ENCODE measurements around the gene STRN4. TPM values are rescaled to one million over a fixed set of nuclear protein-coding genes. Genes with fewer than 3 reads are reported as not detected.
A peak's percentile ranks its signal among the peaks of the same experiment; 100 is the strongest.
"Not testable (repeated sequence)": the region's sequence is repeated elsewhere in the genome, so short reads cannot be mapped to it uniquely, and the experiment has no call there.

Gene STRN4
- total RNA-seq, 1 donor from 2014 or later, result 91.6 TPM

DNA sequence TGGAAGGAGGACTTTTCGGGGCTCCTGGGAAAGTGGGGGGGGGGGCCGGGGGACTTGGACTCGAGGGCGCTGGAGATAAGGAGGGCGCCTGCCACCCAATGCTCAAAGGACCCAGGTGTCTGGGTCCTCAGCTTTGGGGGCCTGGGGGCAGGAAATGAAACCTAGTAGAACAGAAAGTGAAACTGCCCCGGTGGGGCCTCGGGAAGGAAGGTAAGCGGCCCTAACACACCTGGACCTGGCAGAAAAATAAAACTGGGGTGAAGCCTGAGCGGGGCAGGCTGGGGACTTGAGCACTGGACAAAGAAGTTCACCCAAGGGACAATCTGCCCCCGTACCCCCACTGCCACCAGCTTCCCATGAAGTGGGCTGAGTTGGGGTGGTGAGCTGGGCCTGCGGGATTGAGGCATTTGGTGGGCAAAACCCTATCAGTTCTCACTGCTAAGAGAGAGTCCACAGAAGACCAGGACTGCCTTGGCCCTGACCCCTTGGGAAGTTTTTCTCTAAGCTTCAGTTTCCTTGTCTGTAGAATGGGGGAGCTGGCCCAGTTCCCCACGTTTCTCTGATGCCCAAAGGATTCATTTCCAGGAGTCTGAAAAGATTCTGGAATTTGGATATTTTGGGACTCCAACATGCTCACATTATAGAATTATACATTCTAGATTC, 31.7 kb downstream of the STRN4 start:
- no peak for DNase-seq (ENCODE audit: low read depth)

DNA sequence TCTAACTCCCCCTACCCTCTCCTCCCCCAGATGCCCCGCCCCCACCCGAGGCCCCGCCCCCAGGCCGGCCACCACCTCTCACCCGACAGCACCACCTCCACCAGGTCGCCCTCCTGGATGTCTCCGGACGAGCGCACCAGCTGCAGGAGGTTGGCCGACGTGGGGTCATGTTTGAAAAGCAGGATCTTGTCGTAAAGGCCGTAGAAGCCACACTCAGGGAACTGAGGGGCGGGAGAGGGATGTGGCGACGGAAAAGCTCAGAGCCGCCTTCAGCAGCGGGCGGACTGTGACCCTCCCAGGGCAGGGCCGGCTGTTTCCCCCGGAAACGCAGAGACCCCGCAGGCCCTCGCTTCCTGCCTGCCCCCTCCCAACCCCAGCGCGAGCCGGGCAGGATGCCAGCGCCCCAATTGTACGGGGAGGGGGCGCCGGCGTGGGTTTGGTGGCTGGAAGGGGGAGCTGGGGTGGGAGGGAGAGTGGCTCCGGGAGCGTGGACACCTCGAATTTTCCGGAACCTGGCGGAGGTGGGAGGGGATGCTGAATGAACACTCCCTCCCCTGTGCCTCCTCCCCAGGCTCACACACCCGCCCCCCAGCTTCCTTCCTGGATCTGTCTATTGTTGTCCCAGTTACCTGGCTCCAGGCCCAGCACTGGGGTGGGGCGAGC, 32.3 kb downstream of the STRN4 start:
- DNase-seq (ENCODE audit: low read depth), result peak; percentile 76

DNA sequence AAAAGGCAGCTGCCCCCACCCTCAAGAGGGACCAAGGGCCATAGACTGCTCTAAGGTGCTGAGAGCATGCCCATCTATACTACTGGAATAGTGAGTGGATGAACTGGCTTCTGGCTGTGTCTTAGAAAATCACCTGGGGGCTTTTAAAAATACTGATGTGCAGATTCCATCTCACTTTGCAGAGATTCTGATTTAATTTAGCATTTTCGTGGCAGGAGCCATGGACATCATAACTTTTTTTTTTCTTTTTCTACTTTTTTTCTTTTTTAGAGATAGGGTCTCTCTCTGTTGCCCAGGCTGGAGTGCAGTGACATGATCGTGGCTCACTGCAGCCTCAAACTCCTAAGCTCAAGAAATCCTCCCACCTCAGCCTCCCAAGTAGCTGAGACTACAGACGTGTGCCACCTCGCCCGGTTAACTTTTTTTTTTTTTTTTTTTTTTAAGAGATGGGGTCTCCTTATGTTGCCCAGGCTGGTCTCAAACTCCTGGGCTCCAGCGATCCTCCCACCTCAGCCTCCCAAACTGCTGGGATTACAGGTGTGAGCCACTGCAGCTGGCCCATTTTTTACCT, 33.4 kb downstream of the STRN4 start:
- DNase-seq (ENCODE audit: low read depth), result not testable (repeated sequence)

DNA sequence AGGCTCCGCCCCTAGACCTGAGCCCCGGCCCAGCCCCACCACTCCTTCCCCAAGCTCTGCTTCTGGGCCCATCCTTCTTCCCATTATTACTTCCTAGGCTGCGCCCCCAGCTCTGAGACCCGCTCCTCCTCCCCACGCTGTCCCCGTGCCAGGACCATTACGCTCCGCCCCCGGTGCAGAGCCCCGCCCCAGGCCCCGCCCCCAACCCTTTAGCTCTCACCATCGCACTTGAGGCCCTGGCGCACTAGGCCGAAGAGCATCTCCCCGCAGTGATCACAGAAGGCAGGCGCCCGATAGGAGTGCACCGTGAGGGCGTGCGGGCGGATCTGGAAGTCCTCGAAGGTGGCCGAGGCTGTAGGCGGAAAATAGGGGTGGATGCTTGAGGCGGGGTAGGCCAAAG, 35.6 kb downstream of the STRN4 start:
- DNase-seq (ENCODE audit: low read depth), result no peak

DNA sequence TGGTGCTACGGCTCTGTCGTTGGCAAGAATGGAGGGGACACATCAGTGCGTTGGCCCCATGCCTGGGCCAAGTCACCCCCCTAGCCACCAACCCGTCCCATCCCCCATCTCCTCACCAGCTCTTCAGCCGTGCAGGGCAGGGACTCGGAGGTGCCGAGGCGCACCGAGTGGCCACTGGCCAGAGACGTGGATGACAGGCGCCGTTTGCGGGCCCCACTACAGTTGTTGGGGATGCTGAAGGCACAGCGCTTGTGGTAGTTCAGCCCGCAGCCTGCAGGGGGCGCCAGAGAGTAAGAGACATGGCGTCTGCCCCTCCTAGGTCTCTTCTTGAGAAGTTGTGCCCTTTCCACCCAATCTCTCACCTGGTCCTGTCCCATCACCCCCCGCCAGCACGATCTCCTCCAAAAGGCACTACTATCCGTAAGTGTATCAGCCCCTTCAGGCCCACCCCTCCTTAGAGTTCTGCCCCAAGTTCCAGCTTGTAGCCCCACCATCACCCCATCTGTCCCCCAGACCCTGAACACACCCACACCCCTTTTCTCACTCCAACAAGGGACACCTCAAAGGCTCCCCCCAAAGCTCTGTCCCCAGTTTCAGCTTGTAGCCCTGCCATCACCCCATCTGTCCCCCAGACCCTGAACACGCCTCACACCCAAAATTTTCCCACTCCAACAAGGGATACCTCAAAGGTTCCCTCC, 41.7 kb downstream of the STRN4 start:
- no peak for DNase-seq (ENCODE audit: low read depth)

DNA sequence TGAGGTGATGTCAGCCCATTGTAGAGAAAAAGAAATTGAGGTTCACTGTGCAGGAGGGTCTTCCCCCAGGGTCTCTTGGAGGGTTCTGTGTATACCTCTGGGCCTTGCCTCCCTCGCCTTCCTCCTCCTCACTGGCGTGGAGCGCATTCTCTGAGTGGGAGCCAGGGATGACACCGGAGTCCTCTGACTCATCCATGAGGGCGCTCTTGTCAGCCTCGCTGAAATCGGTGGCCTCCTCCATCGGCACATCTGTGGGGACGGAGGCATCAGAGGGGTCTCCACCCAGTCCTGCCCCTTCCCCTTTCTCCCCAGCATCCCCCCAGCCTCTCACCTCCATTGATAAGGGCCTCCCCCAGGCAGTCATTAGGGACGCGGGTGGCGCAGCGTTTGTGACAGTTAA, 45.5 kb downstream of the STRN4 start:
- no peak for DNase-seq (ENCODE audit: low read depth)

DNA sequence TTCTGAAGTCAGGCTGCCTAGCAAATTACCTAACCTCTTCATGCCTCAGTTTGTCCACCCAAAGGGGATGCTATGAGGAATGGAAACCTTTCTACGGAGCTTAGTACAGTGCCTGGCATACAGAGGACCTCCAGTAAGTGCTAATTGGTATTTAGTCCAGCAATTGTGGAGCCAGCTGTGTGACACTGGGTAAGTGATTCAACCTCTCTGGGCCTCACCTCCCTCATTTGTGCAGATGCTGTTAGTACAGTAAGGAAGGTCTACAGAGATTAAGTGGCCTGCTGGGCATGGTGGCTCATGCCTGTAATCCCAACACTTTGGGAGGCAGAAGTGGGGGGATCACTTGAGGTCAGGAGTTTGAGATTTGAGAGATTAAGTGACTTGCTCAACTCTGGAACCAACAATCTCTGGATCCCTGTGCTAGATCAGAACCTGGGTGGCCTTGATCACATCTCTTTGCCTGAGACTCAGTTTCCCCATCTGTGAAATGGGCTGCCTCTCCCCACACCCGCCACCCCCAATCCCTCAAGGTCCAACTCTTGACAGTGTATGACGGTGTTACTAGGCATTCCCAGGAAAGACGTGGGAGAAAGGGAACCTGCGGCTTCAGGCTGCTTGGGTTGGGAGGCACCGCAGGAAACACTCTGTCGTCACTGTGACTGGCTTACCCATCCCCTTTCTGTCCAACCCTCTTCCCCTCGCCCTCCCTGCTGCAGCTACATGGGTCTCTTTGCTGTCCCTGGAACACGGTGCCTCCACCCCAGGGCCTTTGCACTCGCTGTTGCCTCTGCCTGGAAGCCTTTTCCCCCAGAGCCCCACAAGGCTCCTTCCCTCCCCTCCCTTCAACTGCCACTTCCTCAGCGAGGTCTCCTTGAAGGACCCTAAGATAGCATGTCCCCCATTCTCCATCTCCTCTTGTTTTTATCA, 47.6 kb downstream of the STRN4 start:
- no peak for DNase-seq (ENCODE audit: low read depth)

DNA sequence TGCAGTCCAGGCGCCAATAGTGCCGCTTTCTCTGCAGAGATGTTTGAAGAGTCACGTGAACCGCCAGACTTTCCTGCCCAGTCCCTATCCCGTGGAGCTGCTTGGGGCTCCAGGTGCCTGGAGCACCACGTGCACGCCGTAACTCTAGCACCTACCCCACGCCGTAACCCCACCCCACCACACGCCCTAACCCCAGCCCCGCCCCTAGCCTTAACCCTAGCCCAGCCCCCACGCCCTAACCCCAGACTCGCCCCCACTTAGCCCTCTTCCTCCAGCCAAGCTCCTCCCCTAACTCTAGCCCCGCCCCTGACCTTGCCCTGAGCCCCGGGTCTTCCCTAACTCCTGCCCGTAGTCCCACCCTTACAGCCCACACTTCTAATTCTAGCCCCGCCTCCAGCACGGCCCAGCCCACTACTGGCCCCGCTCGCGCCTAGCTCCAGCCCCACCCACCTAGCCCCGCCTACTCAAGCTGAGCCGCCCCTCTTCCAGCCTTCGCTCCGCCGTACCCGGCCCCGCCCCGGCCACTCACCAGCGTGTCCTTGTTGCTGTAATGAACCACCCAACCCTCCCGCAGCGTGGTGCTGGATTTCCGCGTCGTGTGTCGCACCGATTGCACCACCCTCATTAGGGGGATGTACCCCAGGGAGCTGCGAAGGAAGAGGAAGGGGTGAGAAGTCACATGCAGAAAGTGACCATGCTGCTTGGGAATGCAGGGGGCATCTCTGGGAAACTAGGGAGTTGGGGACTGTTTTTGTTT, 48.9 kb downstream of the STRN4 start:
- DNase-seq (ENCODE audit: low read depth), result peak; percentile 57

DNA sequence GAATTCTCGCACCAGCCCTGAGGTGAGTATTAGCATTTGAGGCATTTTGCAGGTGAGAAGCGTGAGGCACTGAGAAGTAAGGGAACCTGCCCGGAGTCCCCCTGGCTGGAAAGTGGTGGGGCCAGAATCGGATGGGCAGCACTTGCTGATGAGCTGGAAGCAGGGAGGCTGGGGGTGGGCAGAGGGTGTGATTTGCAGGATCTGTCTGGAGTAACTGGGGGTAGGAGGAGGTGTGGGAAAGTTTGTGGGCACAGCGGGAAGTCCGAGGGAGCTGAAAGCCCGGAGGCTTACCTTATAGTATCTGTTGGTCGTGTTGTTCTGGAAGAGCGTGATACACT, 49.4 kb downstream of the STRN4 start:
- no peak for DNase-seq (ENCODE audit: low read depth)

DNA sequence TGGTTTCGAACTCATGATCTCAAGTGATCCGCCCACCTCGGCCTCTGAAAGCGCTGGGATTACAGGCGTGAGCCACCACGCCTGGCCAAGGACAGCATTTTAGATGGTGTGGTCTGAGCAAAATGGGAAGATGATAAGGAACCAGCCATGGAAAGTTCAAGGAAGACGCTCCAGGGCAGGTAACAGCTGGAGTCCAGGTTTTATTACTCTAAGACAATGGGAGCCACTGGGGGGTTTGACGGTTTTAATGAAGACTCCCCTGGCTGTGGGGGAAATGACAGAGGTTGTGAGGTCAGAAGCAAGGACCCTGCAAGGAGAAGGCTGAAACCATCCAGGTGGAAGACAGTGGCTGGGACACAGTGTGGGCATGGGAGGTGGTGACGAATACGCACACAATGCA, 50.2 kb downstream of the STRN4 start:
- DNase-seq (ENCODE audit: low read depth), result no peak

DNA sequence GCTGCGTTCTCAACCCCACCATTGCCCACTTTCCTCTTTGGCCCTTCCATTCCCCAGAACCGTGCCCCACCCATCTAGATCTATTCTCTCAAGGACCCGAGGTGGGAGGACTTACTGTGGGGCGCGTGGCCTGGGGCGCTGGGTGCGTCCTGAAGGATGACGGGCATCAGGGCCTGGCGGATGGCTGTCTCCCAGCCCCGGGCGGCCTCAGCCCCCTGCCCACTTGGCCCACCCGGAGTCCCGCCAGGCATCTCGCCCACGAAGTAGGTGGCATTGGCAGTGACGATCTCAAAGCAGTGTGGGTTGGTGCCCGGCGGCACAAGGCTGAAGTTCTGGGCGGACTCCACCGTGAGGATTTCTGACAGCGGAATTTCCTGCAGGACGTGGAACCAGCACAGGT, 52.5 kb downstream of the STRN4 start:
- DNase-seq (ENCODE audit: low read depth), result no peak

DNA sequence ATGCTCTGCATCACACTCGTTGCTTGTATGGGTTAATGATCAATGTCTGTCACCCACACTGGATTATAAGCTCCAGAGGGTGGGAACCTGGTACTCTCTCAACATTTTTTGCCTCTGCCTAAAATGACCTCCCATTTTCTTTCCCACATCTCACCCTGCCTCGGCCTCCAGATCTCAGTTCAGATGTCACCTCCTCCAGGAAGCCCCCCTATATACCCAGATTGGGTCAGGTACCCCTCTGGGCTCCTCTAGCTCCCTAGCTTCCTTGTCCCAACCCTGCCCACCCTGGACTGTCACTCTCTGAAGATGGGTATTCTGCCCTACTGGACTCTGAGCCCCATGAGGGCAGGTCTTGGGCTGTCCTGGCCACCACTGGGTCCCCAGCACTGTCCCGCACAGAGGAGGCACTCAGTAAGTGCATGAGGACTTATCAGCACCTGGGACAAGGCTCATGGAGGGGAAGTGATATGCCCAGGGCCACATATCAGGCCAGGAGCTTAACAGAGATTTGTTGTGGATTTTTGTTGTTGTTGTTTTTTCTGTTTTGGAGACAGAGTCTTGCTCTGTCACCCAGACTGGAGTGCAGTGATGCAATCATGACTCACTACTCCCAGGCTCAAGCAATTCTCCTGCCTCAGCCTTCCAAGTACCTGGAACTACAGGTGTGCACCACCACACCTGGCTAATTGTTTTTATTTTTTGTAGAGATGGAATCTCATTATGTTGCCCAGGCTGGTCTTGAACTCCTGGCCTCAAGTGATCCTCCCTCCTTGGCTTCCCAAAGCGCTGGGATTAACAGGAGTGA, 53.1 kb downstream of the STRN4 start:
- peak; percentile 51 for DNase-seq (ENCODE audit: low read depth)

DNA sequence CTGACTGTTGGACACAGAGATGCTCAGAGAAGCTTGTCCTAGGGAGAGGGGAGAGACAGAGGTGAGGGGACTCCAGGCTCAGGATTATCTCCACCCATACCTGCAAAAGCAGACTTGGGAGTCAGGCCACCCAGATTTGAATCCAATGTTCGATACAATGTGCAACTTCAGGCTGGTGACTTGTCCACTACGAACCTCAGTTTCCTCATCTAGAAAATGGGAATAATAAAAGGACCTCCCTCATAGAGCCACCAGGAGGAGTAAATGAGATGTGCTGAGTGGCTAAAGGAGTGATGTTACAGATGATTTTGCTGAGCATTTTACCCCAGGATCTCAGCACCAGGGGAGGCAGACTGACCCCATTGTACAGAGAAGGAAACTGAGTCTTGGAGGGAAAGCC, 54.3 kb downstream of the STRN4 start:
- DNase-seq (ENCODE audit: low read depth), result no peak

DNA sequence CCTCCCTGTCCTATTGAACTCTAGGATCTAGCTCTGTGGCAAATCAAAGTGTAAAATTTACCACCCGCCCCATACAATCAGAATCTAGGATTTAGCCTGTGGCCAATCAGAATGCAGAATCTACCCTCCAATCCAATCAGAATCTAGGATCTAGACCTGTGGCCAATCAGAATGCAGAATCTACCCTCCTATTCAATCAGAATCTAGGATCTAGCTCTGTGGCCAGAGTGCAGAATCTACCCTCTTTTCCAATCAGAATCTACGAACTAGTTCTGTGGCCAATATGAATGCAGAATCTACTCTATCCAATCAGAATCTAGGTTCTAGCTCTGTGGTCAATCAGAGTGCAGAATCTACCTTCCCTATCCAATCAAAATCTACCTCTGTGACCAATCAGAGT, 55.1 kb downstream of the STRN4 start:
- no peak for DNase-seq (ENCODE audit: low read depth)

DNA sequence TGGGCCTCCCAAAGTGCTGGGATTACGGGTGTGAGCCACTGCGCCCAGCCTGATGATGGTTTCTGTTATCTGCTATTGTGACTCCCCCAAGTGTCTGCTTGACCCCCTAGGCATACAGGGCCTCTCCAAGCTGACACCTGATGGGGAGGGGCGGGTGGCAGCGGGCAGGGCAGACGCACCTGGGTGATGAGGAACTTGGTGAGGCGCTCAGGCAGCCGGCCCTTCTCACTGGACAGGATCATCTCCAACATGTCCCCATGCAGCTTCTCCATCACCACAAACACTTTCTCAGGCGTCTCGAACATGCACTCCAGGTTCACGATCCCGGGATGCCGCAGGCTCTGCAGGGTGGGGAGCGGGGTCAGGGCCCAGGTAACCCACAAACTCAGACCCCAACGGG, 56.9 kb downstream of the STRN4 start:
- DNase-seq (ENCODE audit: low read depth), result no peak

DNA sequence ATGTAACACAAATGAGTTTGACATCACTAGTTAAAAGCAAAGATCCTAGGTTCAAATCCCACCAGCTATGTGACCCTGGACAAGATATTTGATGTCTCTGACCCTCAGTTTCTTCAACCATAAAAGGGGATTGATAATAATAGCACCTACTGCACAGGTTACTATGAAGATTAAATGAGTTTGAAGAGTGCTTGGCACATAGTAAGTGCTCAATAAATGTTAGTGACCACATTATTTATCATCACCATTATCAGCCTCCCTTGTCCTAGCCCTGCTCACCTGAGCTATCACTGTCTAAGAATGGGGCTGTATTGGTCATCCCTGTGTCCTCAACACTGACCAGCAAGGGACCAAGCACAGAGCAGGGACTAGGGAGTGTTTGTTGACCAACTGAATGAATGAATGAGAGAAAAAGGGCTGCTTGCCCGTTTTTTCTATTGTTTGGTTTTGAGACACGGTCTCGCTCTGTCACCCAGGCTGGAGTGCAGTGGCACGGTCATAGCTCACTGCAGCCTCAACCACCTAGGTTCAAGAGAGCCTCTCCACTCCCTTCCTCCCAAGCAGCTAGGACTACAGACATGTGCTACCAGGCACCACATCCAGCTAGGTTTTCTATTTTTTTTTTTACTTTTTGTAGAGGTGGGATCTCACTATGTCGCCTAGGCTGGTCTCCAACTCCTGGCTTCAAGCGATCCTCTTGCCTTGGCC, 58.7 kb downstream of the STRN4 start:
- DNase-seq (ENCODE audit: low read depth), result no peak

DNA sequence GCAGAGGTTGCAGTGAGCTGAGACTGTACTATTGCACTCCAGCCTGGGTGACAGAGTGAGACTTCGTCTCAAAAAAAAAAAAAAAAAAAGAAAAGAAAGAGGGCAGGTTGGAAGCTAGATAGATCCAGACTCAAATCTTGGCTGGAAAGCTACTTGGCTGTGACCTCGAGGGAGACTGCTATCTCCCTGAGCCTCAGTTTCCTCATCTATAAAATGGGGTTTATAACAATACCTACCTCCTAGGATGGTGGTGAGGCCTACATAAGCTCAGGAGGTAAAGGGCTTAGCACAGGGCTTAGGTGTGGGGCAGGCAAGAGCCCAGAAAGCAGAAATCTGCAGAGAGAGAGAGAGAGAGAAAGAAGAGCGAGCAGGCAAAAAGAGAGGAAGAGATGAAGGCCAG, 61.1 kb downstream of the STRN4 start:
- DNase-seq (ENCODE audit: low read depth), result no peak

DNA sequence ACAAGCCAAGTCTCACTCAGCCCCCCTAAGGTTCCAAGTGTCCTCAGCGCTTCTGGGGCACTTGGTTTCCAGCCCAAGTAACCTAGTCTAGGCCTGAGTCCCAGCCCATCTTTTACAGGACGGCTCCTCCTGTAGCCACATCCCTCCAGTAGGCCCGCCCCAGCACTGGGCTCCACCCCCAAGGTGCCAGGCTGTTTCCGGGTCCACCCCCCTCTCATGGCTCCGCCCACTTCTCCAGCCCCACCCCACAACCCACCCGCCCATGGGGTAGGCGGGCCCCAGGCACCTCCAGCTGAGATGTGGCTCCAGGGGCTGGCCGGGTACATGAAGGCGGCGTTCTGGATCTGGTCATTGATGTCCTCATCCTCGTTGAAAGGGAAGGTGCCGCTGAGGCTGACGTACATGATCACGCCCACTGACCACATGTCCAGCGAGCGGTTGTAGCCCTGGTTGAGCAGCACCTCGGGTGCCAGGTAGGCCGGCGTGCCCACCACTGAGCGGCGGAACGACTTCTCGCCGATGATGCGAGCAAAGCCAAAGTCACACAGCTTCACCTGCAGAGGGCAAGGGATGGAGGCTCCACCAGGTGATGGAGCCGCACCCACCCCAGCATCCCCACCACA, 68.0 kb downstream of the STRN4 start:
- no peak for DNase-seq (ENCODE audit: low read depth)
